HepG2 (cell line): ENCODE measurements around the gene AATF. TPM values are rescaled to one million over a fixed set of nuclear protein-coding genes. Genes with fewer than 3 reads are reported as not detected.

Experiments used
- ATAC-seq: fragments of 200-7000 bp; cut with Tn5 transposase; 3 replicates; pipeline ENCODE4 v1.9.1; 2020; ENCODE audit warnings: mild to moderate bottlenecking, moderate library complexity
- BruUV-seq: library from RNA; stranded (reverse); fragments of 400-500 nt; replicated peaks from 2 replicates; lab custom pipeline; 2021; lab: Mats Ljungman, UMichigan
- CTCF ChIA-PET: fragments of 300-600 bp; formaldehyde crosslinking; extraction: SDS; loops from one replicate; lab custom pipeline; 2021; ENCODE audit warnings: low total read pairs, inconsistent platforms, low intra/inter-chr PET ratio; lab: Yijun Ruan, JAX
- POLR2A ChIA-PET: fragments of 350-600 bp; sonication (Branson Sonifier 250); formaldehyde crosslinking; loops from one replicate; lab custom pipeline; 2020; ENCODE audit warnings: antibody characterized with exemption, inconsistent platforms; lab: Yijun Ruan, JAX
- DNase-seq: peaks from one replicate; pipeline ENCODE4 v3.0.0-alpha.2; 2015; ENCODE audit warnings: low spot score
- FAIRE-seq: peaks from 3 replicates; lab custom pipeline; 2011; peaks lifted over from hg19 to GRCh38; lab: Jason Lieb, UNC
- H2AFZ ChIP-seq: one replicate; pipeline ENCODE4 v1.6.1; 2011; ENCODE audit warnings: low read length, inconsistent platforms
- H3K27ac ChIP-seq: fragments of 300-600 bp; 3 replicates; pipeline ENCODE4 v1.8.0; 2011; ENCODE audit warnings: mixed run types, mild to moderate bottlenecking, mixed read lengths, low read length, inconsistent platforms; ENCODE audit not compliant: insufficient read depth; ENCODE audit errors: extremely low read length
- H3K27me3 ChIP-seq, 2 experiments: fragments of 200-600 bp in 1 of 2; 2 replicates in 1 of 2; 3 replicates in 1 of 2; pipeline versions ENCODE4 v1.6.0 to v1.8.0; 2011; ENCODE audit warnings: low read length in 2 of 2, mild to moderate bottlenecking in 2 of 2, moderate library complexity in 2 of 2, inconsistent platforms in 1 of 2; ENCODE audit not compliant: insufficient read depth in 2 of 2, control insufficient read depth in 1 of 2
- H3K36me3 ChIP-seq, 2 experiments: fragments of 200-600 bp in 1 of 2; replicated peaks in 1 of 2; 2 replicates in 1 of 2; 3 replicates in 1 of 2; pipeline versions ENCODE4 v1.5.1 to v1.8.0; 2011; ENCODE audit warnings: low read length in 2 of 2, inconsistent platforms in 1 of 2; ENCODE audit not compliant: insufficient read depth in 2 of 2, control insufficient read depth in 1 of 2
- H3K4me1 ChIP-seq: 2 replicates; pipeline ENCODE4 v1.5.1; 2012; ENCODE audit warnings: low read length, inconsistent platforms; ENCODE audit not compliant: insufficient read depth
- H3K4me2 ChIP-seq: 2 replicates; pipeline ENCODE4 v1.6.0; 2011; ENCODE audit warnings: low read depth, low read length, inconsistent platforms
- H3K4me3 ChIP-seq, 3 experiments: fragments of 200-600 bp in 1 of 3; sonication (generic), shearing (Covaris generic) in 1 of 3; replicated peaks in 1 of 3; 2 replicates each; pipeline ENCODE4 v1.5.1; 2011 to 2016; ENCODE audit warnings: low read length in 3 of 3, inconsistent platforms in 2 of 3, low read depth in 2 of 3, mild to moderate bottlenecking in 2 of 3, control low read depth in 1 of 3, mixed read lengths in 1 of 3; ENCODE audit not compliant: insufficient read depth in 1 of 3
- H3K79me2 ChIP-seq: one replicate; pipeline ENCODE4 v1.6.1; 2011; ENCODE audit warnings: low read length, inconsistent platforms; ENCODE audit not compliant: insufficient read depth
- H3K9ac ChIP-seq: 2 replicates; pipeline ENCODE4 v1.6.0; 2011; ENCODE audit warnings: mild to moderate bottlenecking, low read depth, low read length, inconsistent platforms; ENCODE audit not compliant: insufficient read depth
- H3K9me3 ChIP-seq: 2 replicates; pipeline ENCODE4 v1.5.1; 2012; ENCODE audit warnings: mild to moderate bottlenecking, low read length
- H4K20me1 ChIP-seq: 2 replicates; pipeline ENCODE4 v1.6.0; 2011; ENCODE audit warnings: inconsistent platforms, mild to moderate bottlenecking, low read length, moderate library complexity; ENCODE audit not compliant: insufficient read depth
- ATF7-NPFF ChIP-seq: sonication (generic); formaldehyde crosslinking; IDR thresholded peaks from 2 replicates; pipeline ENCODE4 v1.8.1; 2023; ENCODE audit warnings: mild to moderate bottlenecking, low read depth, missing genetic modification reagents, moderate library complexity
- FOSL2 ChIP-seq: sonication (generic); formaldehyde crosslinking; IDR thresholded peaks from 2 replicates; pipeline ENCODE4 v1.4.0; 2020; ENCODE audit warnings: missing genetic modification reagents
- GPBP1L1 ChIP-seq: sonication (generic); formaldehyde crosslinking; IDR thresholded peaks from 2 replicates; pipeline ENCODE4 v1.5.0; 2020; ENCODE audit warnings: mild to moderate bottlenecking, missing genetic modification reagents
- GTF2F1 ChIP-seq: fragments of 150-350 bp; IDR thresholded peaks from 2 replicates; pipeline ENCODE4 v1.6.1; 2014; ENCODE audit warnings: low read length
- KDM1A ChIP-seq: IDR thresholded peaks from 2 replicates; pipeline ENCODE4 v1.6.1; 2016; ENCODE audit warnings: missing compliant biosample characterization
- MLLT10 ChIP-seq: sonication (generic); formaldehyde crosslinking; IDR thresholded peaks from 2 replicates; pipeline ENCODE4 v1.4.0; 2020; ENCODE audit warnings: missing genetic modification reagents
- SCMH1 ChIP-seq: sonication (generic); formaldehyde crosslinking; IDR thresholded peaks from 2 replicates; pipeline ENCODE4 v1.9.0; 2021; ENCODE audit warnings: missing genetic modification reagents, mild to moderate bottlenecking, borderline replicate concordance
- ZBTB2 ChIP-seq: sonication (generic); formaldehyde crosslinking; IDR thresholded peaks from 2 replicates; pipeline ENCODE4 v1.8.0; 2022; ENCODE audit warnings: low read depth, missing genetic modification reagents
- ZNF720 ChIP-seq: sonication (generic); formaldehyde crosslinking; IDR thresholded peaks from 2 replicates; pipeline ENCODE4 v1.4.0; 2020; ENCODE audit warnings: missing genetic modification reagents
- ZSCAN21 ChIP-seq: sonication (generic); formaldehyde crosslinking; IDR thresholded peaks from 2 replicates; pipeline ENCODE4 v1.8.0; 2022; ENCODE audit warnings: mild to moderate bottlenecking, missing genetic modification reagents, moderate library complexity, borderline replicate concordance
- WGBS: methylation state at CpG from one replicate; pipeline ENCODE4 v1.1.6; 2017; ENCODE audit warnings: low lambda C conversion rate; 5-methylcytosine and 5-hydroxymethylcytosine counted together
- in situ Hi-C: cut with HindIII; loops from 2 replicates; pipeline ENCODE4 v1.10.0; 2017; ENCODE audit warnings: low pct_unique_long_range_greater_than_20kb; ENCODE audit not compliant: extremely low pct_ligation_motif_present
- intact Hi-C: fragments of 100-400 bp; cut with micrococcal nuclease; formaldehyde crosslinking; loops from one replicate; pipeline ENCODE4 v1.10.0; 2022; ENCODE audit not compliant: unreplicated experiment
- polyA plus RNA-seq, 8 experiments: library from polyadenylated mRNA; depleted of rRNA in 3 of 8; stranded (reverse) in 7 of 8; unstranded in 1 of 8; fragments of >200 nt; fragmentation: Illumina TruSeq in 4 of 8; extraction: Trizol in 4 of 8; gene quantifications; 2 replicates each; pipeline versions ENCODE4 v1.2.1 to v1.2.3, GENCODE V29; 2011 to 2016; ENCODE audit warnings: low read depth in 4 of 8, missing spikeins in 1 of 8, mixed read lengths in 1 of 8; ENCODE audit not compliant: insufficient read depth in 1 of 8
- total RNA-seq, 5 experiments: library from RNA; depleted of rRNA; stranded (reverse); fragments of >200 nt; fragmentation: Illumina TruSeq; extraction: Trizol; gene quantifications; 2 replicates each; pipeline ENCODE4 v1.2.3, GENCODE V29; 2016; ENCODE audit warnings: low read depth in 1 of 5
- TF ChIP-seq, protein P1 (sequence below): sonication (generic); formaldehyde crosslinking; IDR thresholded peaks from 2 replicates; pipeline ENCODE4 v1.5.1; 2020; ENCODE audit warnings: mild to moderate bottlenecking, missing genetic modification reagents, borderline replicate concordance

AATF gene
- total and polyA plus RNA-seq, 2 of the 13 experiments (the other 11 are each of a cell fraction or from before 2014, with no cell fraction given) = 9.1 to 53.3 TPM

DNA sequence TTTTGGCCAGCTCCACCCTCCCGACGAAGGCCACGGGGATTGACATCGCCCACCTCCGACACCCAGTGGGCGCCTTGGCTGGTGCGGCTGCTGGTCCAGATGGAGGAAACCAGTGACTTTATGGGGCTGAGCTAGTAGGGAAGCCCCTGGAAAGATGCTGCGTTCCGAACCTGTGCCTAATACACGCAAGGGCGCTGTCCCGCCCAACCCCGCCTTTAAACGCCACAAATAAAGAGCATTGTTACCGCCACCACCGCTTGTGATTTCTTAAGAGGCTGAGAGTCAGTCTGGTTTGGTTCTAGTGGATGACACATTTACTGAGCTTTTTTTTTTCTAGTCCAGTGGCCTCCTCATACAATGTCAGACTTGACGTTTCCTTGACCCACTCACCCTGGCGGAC lies 107.9 kb downstream of the AATF start:
- DNase-seq = no peak
- ChIA-PET POLR2A (no interaction called here), CTCF (no interaction called here)
- H3K9ac ChIP-seq = no peak overlapping the region
- H3K4me3 ChIP-seq = no peak overlapping the region
- no peaks in the 10 kb centered on the region for H3K9me3 ChIP-seq
- H3K4me1 ChIP-seq = peaks cover 29% of the 10 kb centered on the region
- no peaks in the 10 kb centered on the region for H3K27me3 ChIP-seq
- FAIRE-seq = no peak
- TF ChIP-seq FOSL2 (CRISPR knock-in tag) (no peak), KDM1A (CRISPR knock-in tag) (no peak), GTF2F1 (no peak), ZNF720 (CRISPR knock-in tag) (no peak), MLLT10 (CRISPR knock-in tag) (no peak), ATF7-NPFF (CRISPR knock-in tag) (no peak)
- no peak for ATAC-seq
- H3K27ac ChIP-seq = no peak overlapping the region
- no peaks in the 10 kb centered on the region for H4K20me1 ChIP-seq
- no TSS peak for BruUV-seq
- no peak overlapping the region for H3K4me2 ChIP-seq
- WGBS = 98% methylated on average over 18 of the region's 18 CpGs
- H2AFZ ChIP-seq = no peak overlapping the region
- H3K36me3 ChIP-seq = peaks cover 5 to 30% of the 10 kb centered on the region in 2 experiments
- in situ Hi-C loops (no loop called here), intact Hi-C loops (no loop called here)
- no peaks in the 10 kb centered on the region for H3K79me2 ChIP-seq

- ChIA-PET CTCF (no interaction called here), POLR2A (no interaction called here)
- no peaks in the 10 kb centered on the region for H4K20me1 ChIP-seq
- no peaks in the 10 kb centered on the region for H3K79me2 ChIP-seq
- H3K27ac ChIP-seq = no peak overlapping the region
- WGBS = 98% methylated on average over 3 of the region's 3 CpGs
- FAIRE-seq (no peak), DNase-seq (no peak), ATAC-seq (no peak)
- peaks cover 3 to 18% of the 10 kb centered on the region in 2 experiments for H3K36me3 ChIP-seq
- peaks cover 0 to 2% of the 10 kb centered on the region in 2 experiments; a peak in 1 of 5 replicates for H3K27me3 ChIP-seq
- H3K4me1 ChIP-seq = peaks cover 26% of the 10 kb centered on the region
- no peak overlapping the region for H3K9ac ChIP-seq
- no peaks in the 10 kb centered on the region for H3K9me3 ChIP-seq
- H3K4me2 ChIP-seq = no peak overlapping the region
- H2AFZ ChIP-seq = no peak overlapping the region
- intact Hi-C loops = no loop called here
- in situ Hi-C loops = no loop called here
- no TSS peak for BruUV-seq
- H3K4me3 ChIP-seq = no peak overlapping the region
- no peak for TF ChIP-seq ZBTB2 (CRISPR knock-in tag)
- no peak for TF ChIP-seq GPBP1L1 (CRISPR knock-in tag)
- no peak for TF ChIP-seq ZSCAN21
- TF ChIP-seq SCMH1 (CRISPR knock-in tag) = no peak
- TF ChIP-seq, protein P1, sequence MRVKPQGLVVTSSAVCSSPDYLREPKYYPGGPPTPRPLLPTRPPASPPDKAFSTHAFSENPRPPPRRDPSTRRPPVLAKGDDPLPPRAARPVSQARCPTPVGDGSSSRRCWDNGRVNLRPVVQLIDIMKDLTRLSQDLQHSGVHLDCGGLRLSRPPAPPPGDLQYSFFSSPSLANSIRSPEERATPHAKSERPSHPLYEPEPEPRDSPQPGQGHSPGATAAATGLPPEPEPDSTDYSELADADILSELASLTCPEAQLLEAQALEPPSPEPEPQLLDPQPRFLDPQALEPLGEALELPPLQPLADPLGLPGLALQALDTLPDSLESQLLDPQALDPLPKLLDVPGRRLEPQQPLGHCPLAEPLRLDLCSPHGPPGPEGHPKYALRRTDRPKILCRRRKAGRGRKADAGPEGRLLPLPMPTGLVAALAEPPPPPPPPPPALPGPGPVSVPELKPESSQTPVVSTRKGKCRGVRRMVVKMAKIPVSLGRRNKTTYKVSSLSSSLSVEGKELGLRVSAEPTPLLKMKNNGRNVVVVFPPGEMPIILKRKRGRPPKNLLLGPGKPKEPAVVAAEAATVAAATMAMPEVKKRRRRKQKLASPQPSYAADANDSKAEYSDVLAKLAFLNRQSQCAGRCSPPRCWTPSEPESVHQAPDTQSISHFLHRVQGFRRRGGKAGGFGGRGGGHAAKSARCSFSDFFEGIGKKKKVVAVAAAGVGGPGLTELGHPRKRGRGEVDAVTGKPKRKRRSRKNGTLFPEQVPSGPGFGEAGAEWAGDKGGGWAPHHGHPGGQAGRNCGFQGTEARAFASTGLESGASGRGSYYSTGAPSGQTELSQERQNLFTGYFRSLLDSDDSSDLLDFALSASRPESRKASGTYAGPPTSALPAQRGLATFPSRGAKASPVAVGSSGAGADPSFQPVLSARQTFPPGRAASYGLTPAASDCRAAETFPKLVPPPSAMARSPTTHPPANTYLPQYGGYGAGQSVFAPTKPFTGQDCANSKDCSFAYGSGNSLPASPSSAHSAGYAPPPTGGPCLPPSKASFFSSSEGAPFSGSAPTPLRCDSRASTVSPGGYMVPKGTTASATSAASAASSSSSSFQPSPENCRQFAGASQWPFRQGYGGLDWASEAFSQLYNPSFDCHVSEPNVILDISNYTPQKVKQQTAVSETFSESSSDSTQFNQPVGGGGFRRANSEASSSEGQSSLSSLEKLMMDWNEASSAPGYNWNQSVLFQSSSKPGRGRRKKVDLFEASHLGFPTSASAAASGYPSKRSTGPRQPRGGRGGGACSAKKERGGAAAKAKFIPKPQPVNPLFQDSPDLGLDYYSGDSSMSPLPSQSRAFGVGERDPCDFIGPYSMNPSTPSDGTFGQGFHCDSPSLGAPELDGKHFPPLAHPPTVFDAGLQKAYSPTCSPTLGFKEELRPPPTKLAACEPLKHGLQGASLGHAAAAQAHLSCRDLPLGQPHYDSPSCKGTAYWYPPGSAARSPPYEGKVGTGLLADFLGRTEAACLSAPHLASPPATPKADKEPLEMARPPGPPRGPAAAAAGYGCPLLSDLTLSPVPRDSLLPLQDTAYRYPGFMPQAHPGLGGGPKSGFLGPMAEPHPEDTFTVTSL (CRISPR knock-in tag) = no peak
These were observed 110.7 kb downstream of the AATF start for GRCh38 chr17:37059493-37059892.
